OCI-LY1 (cell line): ENCODE data around the gene NSD1.
"Not testable (repeated sequence)": the region's sequence is repeated elsewhere in the genome, so short reads cannot be mapped to it uniquely, and the experiment has no call there.

Source experiments
- H2AFZ ChIP-seq: fragments of 200-600 bp; sonication (generic), shearing (Covaris generic); 2 replicates; pipeline ENCODE4 v1.6.0; 2014; ENCODE audit warnings: antibody characterized with exemption, mild to moderate bottlenecking, low read length
- H3F3A ChIP-seq: fragments of 200-600 bp; sonication (generic), shearing (Covaris generic); 2 replicates; pipeline ENCODE4 v1.6.0; 2014; ENCODE audit warnings: mild to moderate bottlenecking, antibody characterized with exemption, low read length, moderate library complexity; ENCODE audit not compliant: insufficient read depth
- H3K27ac ChIP-seq: fragments of 200-600 bp; sonication (generic); 2 replicates; pipeline ENCODE4 v1.5.1; 2014; ENCODE audit warnings: low read length, mixed run types, mild to moderate bottlenecking, low read depth; ENCODE audit not compliant: poor library complexity, severe bottlenecking
- H3K27me3 ChIP-seq: fragments of 200-600 bp; sonication (generic); 2 replicates; pipeline ENCODE4 v1.6.0; 2014; ENCODE audit warnings: antibody characterized with exemption, mild to moderate bottlenecking, low read length, moderate library complexity; ENCODE audit not compliant: insufficient read depth
- H3K36me3 ChIP-seq: fragments of 200-600 bp; sonication (generic); 2 replicates; pipeline ENCODE4 v1.6.1; 2014; ENCODE audit warnings: mild to moderate bottlenecking, antibody characterized with exemption, low read length, moderate library complexity, mixed read lengths; ENCODE audit not compliant: insufficient read depth
- H3K4me1 ChIP-seq: fragments of 200-600 bp; sonication (generic); 2 replicates; pipeline ENCODE4 v1.5.1; 2014; ENCODE audit warnings: mild to moderate bottlenecking, low read length, moderate library complexity; ENCODE audit not compliant: insufficient read depth, severe bottlenecking
- H3K4me2 ChIP-seq: fragments of 200-600 bp; sonication (generic), shearing (Covaris generic); 2 replicates; pipeline ENCODE4 v1.6.1; 2014; ENCODE audit warnings: low read length
- H3K4me3 ChIP-seq: fragments of 200-600 bp; sonication (generic); 2 replicates; pipeline ENCODE4 v1.5.1; 2014; ENCODE audit warnings: low read length, low read depth, mild to moderate bottlenecking, mixed read lengths; ENCODE audit not compliant: poor library complexity, severe bottlenecking
- H3K79me2 ChIP-seq: fragments of 200-600 bp; shearing (Covaris generic); 2 replicates; pipeline ENCODE4 v1.6.1; 2016; ENCODE audit warnings: mixed run types, low read length, mixed read lengths; ENCODE audit not compliant: insufficient read depth
- H3K9ac ChIP-seq: fragments of 200-600 bp; sonication (generic), shearing (Covaris generic); 2 replicates; pipeline ENCODE4 v1.6.1; 2014; ENCODE audit warnings: mild to moderate bottlenecking, low read length, mixed read lengths
- H3K9me2 ChIP-seq: fragments of 200-600 bp; sonication (generic), shearing (Covaris generic); 2 replicates; pipeline ENCODE4 v1.6.1; 2014; ENCODE audit warnings: low read depth, mild to moderate bottlenecking, low read length, mixed read lengths
- H3K9me3 ChIP-seq: fragments of 200-600 bp; shearing (Covaris generic); 2 replicates; pipeline ENCODE4 v1.6.1; 2014; ENCODE audit warnings: low read length, mixed read lengths
- H4K20me1 ChIP-seq: fragments of 200-600 bp; sonication (generic), shearing (Covaris generic); 2 replicates; pipeline ENCODE4 v1.6.0; 2016; ENCODE audit warnings: mild to moderate bottlenecking, low read length; ENCODE audit not compliant: insufficient read depth
- CTCF ChIP-seq: fragments of 200-600 bp; sonication (generic), shearing (Covaris generic); IDR thresholded peaks from 2 replicates; pipeline ENCODE4 v1.5.1; 2017; ENCODE audit warnings: mild to moderate bottlenecking, antibody characterized with exemption, low read length, moderate library complexity, mixed read lengths
- EZH2 ChIP-seq: fragments of 200-600 bp; sonication (generic), shearing (Covaris generic); IDR thresholded peaks from 2 replicates; pipeline ENCODE4 v1.8.0; 2017; ENCODE audit warnings: borderline replicate concordance, mixed run types, mild to moderate bottlenecking, antibody characterized with exemption, low read length, moderate library complexity, mixed read lengths

Gene NSD1

GRCh38 chr5:177303925-177304391 is 170.4 kb downstream of the NSD1 start:
- Histone ChIP-seq H3K36me3 (peaks cover 53% of the 10 kb centered on the region), H3K4me3 (peak overlapping the region; percentile 99), H4K20me1 (no peaks in the 10 kb centered on the region), H3K4me2 (peak overlapping the region; percentile 80), H3K79me2 (peaks cover 13% of the 10 kb centered on the region), H3K27ac (peak overlapping the region; percentile 68), H3K9me2 (no peaks in the 10 kb centered on the region), H3K9ac (peak overlapping the region; percentile 95), H2AFZ (no peak overlapping the region), H3K27me3 (no peaks in the 10 kb centered on the region), H3K4me1 (peaks cover 55% of the 10 kb centered on the region), H3F3A (no peaks in the 10 kb centered on the region; the same call in 1 of the 2 replicates), H3K9me3 (no peaks in the 10 kb centered on the region)
- TF ChIP-seq EZH2 (no peak), CTCF (no peak)

GRCh38 chr5:177304392-177305119 is 171.0 kb downstream of the NSD1 start:
- TF ChIP-seq CTCF (no peak), EZH2 (no peak)
- peaks cover 59% of the 10 kb centered on the region for H3K4me1 ChIP-seq
- H2AFZ ChIP-seq, result no peak overlapping the region
- H4K20me1 ChIP-seq, result no peaks in the 10 kb centered on the region
- H3K27me3 ChIP-seq, result no peaks in the 10 kb centered on the region
- H3K9ac ChIP-seq, result peak overlapping the region; percentile 95
- peak overlapping the region; percentile 99 for H3K4me3 ChIP-seq
- no peaks in the 10 kb centered on the region for H3K9me2 ChIP-seq
- H3K79me2 ChIP-seq, result peaks cover 13% of the 10 kb centered on the region
- H3K27ac ChIP-seq, result peak overlapping the region; percentile 68
- no peaks in the 10 kb centered on the region; the same call in 1 of the 2 replicates for H3F3A ChIP-seq
- H3K36me3 ChIP-seq, result peaks cover 58% of the 10 kb centered on the region
- H3K9me3 ChIP-seq, result no peaks in the 10 kb centered on the region
- H3K4me2 ChIP-seq, result peak overlapping the region; percentile 80

GRCh38 chr5:177306103-177306640 is 172.6 kb downstream of the NSD1 start:
- not testable (repeated sequence) for H3K4me3 ChIP-seq, H4K20me1 ChIP-seq, H3K27me3 ChIP-seq, H3K9me2 ChIP-seq, H3K9ac ChIP-seq, H3K9me3 ChIP-seq, H3K4me2 ChIP-seq, H3F3A ChIP-seq, H2AFZ ChIP-seq, H3K27ac ChIP-seq
- Histone ChIP-seq H3K4me1 (peaks cover 57% of the 10 kb centered on the region), H3K36me3 (peaks cover 52% of the 10 kb centered on the region), H3K79me2 (peaks cover 13% of the 10 kb centered on the region)
